ENCODE measurements around the gene PRKCB.

DNA sequence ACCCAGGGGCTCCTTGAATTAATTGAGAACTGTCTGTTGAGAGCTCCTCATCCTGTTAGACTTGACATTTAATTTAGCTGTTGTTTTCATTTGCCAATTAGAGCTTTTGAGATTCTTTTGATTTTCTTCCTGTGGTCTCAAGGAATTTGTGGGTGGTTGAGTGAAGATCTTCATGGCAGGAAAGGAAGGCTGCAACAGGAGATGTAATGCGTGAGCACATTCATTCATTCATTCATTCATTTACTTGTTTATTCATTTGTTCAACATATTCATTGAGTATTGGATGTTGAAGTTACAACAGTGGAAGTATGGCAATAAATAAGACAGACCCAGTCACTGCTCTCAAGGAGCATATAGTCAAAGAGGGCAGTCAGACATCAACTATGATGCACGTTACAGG, 117.7 kb downstream of the PRKCB start:
- TF ChIP-seq, protein P1, sequence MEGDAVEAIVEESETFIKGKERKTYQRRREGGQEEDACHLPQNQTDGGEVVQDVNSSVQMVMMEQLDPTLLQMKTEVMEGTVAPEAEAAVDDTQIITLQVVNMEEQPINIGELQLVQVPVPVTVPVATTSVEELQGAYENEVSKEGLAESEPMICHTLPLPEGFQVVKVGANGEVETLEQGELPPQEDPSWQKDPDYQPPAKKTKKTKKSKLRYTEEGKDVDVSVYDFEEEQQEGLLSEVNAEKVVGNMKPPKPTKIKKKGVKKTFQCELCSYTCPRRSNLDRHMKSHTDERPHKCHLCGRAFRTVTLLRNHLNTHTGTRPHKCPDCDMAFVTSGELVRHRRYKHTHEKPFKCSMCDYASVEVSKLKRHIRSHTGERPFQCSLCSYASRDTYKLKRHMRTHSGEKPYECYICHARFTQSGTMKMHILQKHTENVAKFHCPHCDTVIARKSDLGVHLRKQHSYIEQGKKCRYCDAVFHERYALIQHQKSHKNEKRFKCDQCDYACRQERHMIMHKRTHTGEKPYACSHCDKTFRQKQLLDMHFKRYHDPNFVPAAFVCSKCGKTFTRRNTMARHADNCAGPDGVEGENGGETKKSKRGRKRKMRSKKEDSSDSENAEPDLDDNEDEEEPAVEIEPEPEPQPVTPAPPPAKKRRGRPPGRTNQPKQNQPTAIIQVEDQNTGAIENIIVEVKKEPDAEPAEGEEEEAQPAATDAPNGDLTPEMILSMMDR (IDR thresholded peaks at IDR 0.05 in 2 of 3, conservative IDR thresholded peaks at IDR 0.05 in 1 of 3; ENCODE audit: borderline replicate concordance in 1 of 3, insufficient read depth in 1 of 3, low read depth in 2 of 3, low read length in 2 of 3), result no peak
- TF ChIP-seq EZH2 (IDR thresholded peaks at IDR 0.05), result no peak
- TF ChIP-seq, protein P2, sequence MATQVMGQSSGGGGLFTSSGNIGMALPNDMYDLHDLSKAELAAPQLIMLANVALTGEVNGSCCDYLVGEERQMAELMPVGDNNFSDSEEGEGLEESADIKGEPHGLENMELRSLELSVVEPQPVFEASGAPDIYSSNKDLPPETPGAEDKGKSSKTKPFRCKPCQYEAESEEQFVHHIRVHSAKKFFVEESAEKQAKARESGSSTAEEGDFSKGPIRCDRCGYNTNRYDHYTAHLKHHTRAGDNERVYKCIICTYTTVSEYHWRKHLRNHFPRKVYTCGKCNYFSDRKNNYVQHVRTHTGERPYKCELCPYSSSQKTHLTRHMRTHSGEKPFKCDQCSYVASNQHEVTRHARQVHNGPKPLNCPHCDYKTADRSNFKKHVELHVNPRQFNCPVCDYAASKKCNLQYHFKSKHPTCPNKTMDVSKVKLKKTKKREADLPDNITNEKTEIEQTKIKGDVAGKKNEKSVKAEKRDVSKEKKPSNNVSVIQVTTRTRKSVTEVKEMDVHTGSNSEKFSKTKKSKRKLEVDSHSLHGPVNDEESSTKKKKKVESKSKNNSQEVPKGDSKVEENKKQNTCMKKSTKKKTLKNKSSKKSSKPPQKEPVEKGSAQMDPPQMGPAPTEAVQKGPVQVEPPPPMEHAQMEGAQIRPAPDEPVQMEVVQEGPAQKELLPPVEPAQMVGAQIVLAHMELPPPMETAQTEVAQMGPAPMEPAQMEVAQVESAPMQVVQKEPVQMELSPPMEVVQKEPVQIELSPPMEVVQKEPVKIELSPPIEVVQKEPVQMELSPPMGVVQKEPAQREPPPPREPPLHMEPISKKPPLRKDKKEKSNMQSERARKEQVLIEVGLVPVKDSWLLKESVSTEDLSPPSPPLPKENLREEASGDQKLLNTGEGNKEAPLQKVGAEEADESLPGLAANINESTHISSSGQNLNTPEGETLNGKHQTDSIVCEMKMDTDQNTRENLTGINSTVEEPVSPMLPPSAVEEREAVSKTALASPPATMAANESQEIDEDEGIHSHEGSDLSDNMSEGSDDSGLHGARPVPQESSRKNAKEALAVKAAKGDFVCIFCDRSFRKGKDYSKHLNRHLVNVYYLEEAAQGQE (IDR thresholded peaks at IDR 0.05; ENCODE audit: low read depth), result no peak
- no peak for TF ChIP-seq EZH2phosphoT487 (IDR thresholded peaks at IDR 0.05; ENCODE audit: borderline replicate concordance)
- TF ChIP-seq YY1 (IDR thresholded peaks at IDR 0.05; ENCODE audit: extremely low read depth, insufficient replicate concordance, low read depth, low read length), result no peak
- TF ChIP-seq JUND (IDR thresholded peaks at IDR 0.05), result no peak
- TF ChIP-seq, protein P3, sequence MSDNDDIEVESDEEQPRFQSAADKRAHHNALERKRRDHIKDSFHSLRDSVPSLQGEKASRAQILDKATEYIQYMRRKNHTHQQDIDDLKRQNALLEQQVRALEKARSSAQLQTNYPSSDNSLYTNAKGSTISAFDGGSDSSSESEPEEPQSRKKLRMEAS (IDR thresholded peaks at IDR 0.05), result no peak
- TF ChIP-seq POLR2AphosphoS5 (IDR thresholded peaks at IDR 0.05; ENCODE audit: low read depth, low read length), result no peak
- TF ChIP-seq, protein P4, sequence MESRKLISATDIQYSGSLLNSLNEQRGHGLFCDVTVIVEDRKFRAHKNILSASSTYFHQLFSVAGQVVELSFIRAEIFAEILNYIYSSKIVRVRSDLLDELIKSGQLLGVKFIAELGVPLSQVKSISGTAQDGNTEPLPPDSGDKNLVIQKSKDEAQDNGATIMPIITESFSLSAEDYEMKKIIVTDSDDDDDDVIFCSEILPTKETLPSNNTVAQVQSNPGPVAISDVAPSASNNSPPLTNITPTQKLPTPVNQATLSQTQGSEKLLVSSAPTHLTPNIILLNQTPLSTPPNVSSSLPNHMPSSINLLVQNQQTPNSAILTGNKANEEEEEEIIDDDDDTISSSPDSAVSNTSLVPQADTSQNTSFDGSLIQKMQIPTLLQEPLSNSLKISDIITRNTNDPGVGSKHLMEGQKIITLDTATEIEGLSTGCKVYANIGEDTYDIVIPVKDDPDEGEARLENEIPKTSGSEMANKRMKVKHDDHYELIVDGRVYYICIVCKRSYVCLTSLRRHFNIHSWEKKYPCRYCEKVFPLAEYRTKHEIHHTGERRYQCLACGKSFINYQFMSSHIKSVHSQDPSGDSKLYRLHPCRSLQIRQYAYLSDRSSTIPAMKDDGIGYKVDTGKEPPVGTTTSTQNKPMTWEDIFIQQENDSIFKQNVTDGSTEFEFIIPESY (IDR thresholded peaks at IDR 0.05; ENCODE audit: extremely low read depth, insufficient replicate concordance, low read length), result no peak
- TF ChIP-seq SIN3A (IDR thresholded peaks at IDR 0.05; ENCODE audit: low read depth), result no peak
- no peak for TF ChIP-seq CEBPB (IDR thresholded peaks at IDR 0.05; ENCODE audit: low read depth)
- no peak for TF ChIP-seq POLR2A (IDR thresholded peaks at IDR 0.05; ENCODE audit: borderline replicate concordance, extremely low read depth, insufficient read depth, insufficient read length)
- TF ChIP-seq FOSL1 (IDR thresholded peaks at IDR 0.05; ENCODE audit: low read depth), result no peak
- TF ChIP-seq SP1 (IDR thresholded peaks at IDR 0.05; ENCODE audit: low read depth), result no peak

Data from HCT116 (cell line).